IgD-negative memory B cell (primary cell): Measurements from ENCODE around the gene RIMS1. TPM values are rescaled to one million over a fixed set of nuclear protein-coding genes. Genes with fewer than 3 reads are reported as not detected.

Experiments
- H3K27ac Mint-ChIP-seq, 3 donors: one replicate each; pipeline ENCODE4 v1.8.0; 2020 to 2022; ENCODE audit warnings: mild to moderate bottlenecking in 3 of 3, mixed read lengths in 3 of 3, moderate library complexity in 1 of 3
- H3K27me3 Mint-ChIP-seq: one replicate; pipeline ENCODE4 v1.8.0; 2021; ENCODE audit warnings: mixed read lengths
- H3K36me3 Mint-ChIP-seq: one replicate; pipeline ENCODE4 v1.8.0; 2020; ENCODE audit warnings: mild to moderate bottlenecking, mixed read lengths
- H3K4me1 Mint-ChIP-seq, 3 donors: one replicate each; pipeline ENCODE4 v1.8.0; 2020 to 2022; ENCODE audit warnings: mixed read lengths in 3 of 3, mild to moderate bottlenecking in 1 of 3
- H3K4me3 Mint-ChIP-seq, 4 donors: one replicate each; pipeline ENCODE4 v1.8.0; 2020 to 2022; ENCODE audit warnings: mild to moderate bottlenecking in 4 of 4, mixed read lengths in 4 of 4, moderate library complexity in 3 of 4
- H3K9me3 Mint-ChIP-seq, 3 donors: one replicate each; pipeline ENCODE4 v1.8.0; 2020 to 2021; ENCODE audit warnings: mixed read lengths in 3 of 3, mild to moderate bottlenecking in 1 of 3
- polyA plus RNA-seq: library from polyadenylated mRNA; unstranded; fragments of 300-500 nt; fragmentation: Illumina TruSeq; gene quantifications from one replicate; pipeline ENCODE4 v1.2.3, GENCODE V29; 2021

Gene RIMS1
- polyA plus RNA-seq, 1 donor from 2014 or later: not detected

DNA sequence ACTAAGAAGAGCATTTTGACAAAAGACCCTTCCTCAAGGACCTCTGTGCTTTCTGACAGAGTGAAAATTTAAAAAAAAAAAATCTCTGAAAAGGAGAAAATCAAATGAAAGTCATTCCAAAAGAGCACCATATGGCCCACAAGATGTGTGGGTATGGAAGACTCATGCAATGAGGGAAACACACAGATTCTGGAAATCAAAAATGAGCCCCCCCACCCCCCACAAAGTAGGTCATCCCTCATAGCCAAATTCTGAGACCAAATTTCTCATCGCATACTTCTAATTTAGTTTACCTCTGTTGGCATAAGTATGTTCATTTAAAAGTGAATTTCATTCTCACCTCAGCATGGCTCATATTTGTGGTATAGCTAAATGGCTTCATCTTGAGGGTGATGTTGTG lies 554.3 kb downstream of the RIMS1 start:
- H3K27me3 Mint-ChIP-seq: peaks cover 16% of the 10 kb centered on the region
- no peak overlapping the region for H3K4me3 Mint-ChIP-seq
- H3K4me1 Mint-ChIP-seq: no peaks in the 10 kb centered on the region
- H3K36me3 Mint-ChIP-seq: no peaks in the 10 kb centered on the region
- peaks cover 0 to 4% (median 0%) of the 10 kb centered on the region in 3 donors for H3K9me3 Mint-ChIP-seq
- no peak overlapping the region for H3K27ac Mint-ChIP-seq

GRCh38 chr6:72446430-72446829 lies 560.1 kb downstream of the RIMS1 start:
- Mint-ChIP-seq H3K27me3 (peaks cover 6% of the 10 kb centered on the region), H3K4me1 (peaks cover 0 to 3% (median 2%) of the 10 kb centered on the region in 3 donors), H3K27ac (no peak overlapping the region), H3K36me3 (no peaks in the 10 kb centered on the region), H3K9me3 (peaks cover 0 to 4% (median 0%) of the 10 kb centered on the region in 3 donors), H3K4me3 (no peak overlapping the region)
